PC-3 (cell line): ENCODE results near the gene HNF1A. TPM values are rescaled to one million over a fixed set of nuclear protein-coding genes. Genes with fewer than 3 reads are reported as not detected.

Experiments
- ATAC-seq: fragments of 200-7000 bp; cut with Tn5 transposase; 2 replicates; pipeline ENCODE4 v1.9.1; 2020; ENCODE audit warnings: mild to moderate bottlenecking, moderate library complexity
- BruUV-seq: library from RNA; stranded (reverse); fragments of 400-500 nt; replicated peaks from 2 replicates; lab custom pipeline; 2021; lab: Mats Ljungman, UMichigan
- CTCF ChIA-PET: fragments of 300-600 bp; sonication (Branson Sonifier 250); formaldehyde crosslinking; loops from one replicate; lab custom pipeline; 2022; ENCODE audit warnings: antibody characterized with exemption; lab: Charles Lee
- POLR2A ChIA-PET: fragments of 300-600 bp; sonication (Branson Sonifier 250); formaldehyde crosslinking; loops from one replicate; lab custom pipeline; 2022; ENCODE audit warnings: antibody characterized with exemption; ENCODE audit not compliant: unreplicated experiment; lab: Charles Lee
- DNase-seq: peaks from one replicate; pipeline ENCODE4 v3.0.0-alpha.2; 2015
- H2AFZ ChIP-seq: fragments of 300-600 bp; sonication (generic); 2 replicates; pipeline ENCODE4 v1.6.0; 2016; ENCODE audit warnings: antibody characterized with exemption, low read length
- H3F3A ChIP-seq: fragments of 300-600 bp; sonication (generic); one replicate; pipeline ENCODE4 v1.6.0; 2017; ENCODE audit warnings: antibody characterized with exemption, low read length, control low read depth, mild to moderate bottlenecking; ENCODE audit not compliant: unreplicated experiment
- H3K27ac ChIP-seq: fragments of 300-600 bp; sonication (generic); 2 replicates; pipeline ENCODE4 v1.5.1; 2016; ENCODE audit warnings: mild to moderate bottlenecking, low read length
- H3K27me3 ChIP-seq: fragments of 300-600 bp; sonication (generic); 2 replicates; pipeline ENCODE4 v1.6.1; 2016; ENCODE audit warnings: low read length, mixed read lengths
- H3K36me3 ChIP-seq: fragments of 300-600 bp; sonication (generic); 2 replicates; pipeline ENCODE4 v1.6.1; 2016; ENCODE audit warnings: low read depth, mixed run types, low read length, mixed read lengths
- H3K4me1 ChIP-seq: fragments of 300-600 bp; sonication (generic); 2 replicates; pipeline ENCODE4 v1.5.1; 2016; ENCODE audit warnings: low read length; ENCODE audit not compliant: insufficient read depth
- H3K4me2 ChIP-seq: fragments of 300-600 bp; sonication (generic); 2 replicates; pipeline ENCODE4 v1.6.0; 2016; ENCODE audit warnings: low read length
- H3K4me3 ChIP-seq: fragments of 300-600 bp; sonication (generic); 2 replicates; pipeline ENCODE4 v1.5.1; 2016; ENCODE audit warnings: mild to moderate bottlenecking, low read length, mixed read lengths
- H3K79me2 ChIP-seq: fragments of 300-600 bp; sonication (generic); 2 replicates; pipeline ENCODE4 v1.6.1; 2017; ENCODE audit warnings: low read length, mixed read lengths
- H3K9ac ChIP-seq: fragments of 300-600 bp; sonication (generic); 2 replicates; pipeline ENCODE4 v1.6.0; 2016; ENCODE audit warnings: mild to moderate bottlenecking, low read length
- H3K9me2 ChIP-seq: fragments of 300-600 bp; sonication (generic); replicated peaks from 2 replicates; pipeline ENCODE4 v1.6.1; 2016; ENCODE audit warnings: mixed run types, low read length, mixed read lengths
- H3K9me3 ChIP-seq: fragments of 300-600 bp; sonication (generic); 2 replicates; pipeline ENCODE4 v1.6.1; 2016; ENCODE audit warnings: low read length, mixed read lengths
- H4K20me1 ChIP-seq: fragments of 300-600 bp; sonication (generic); 2 replicates; pipeline ENCODE4 v1.6.1; 2016; ENCODE audit warnings: low read length, mixed read lengths
- EZH2 ChIP-seq: fragments of 300-600 bp; sonication (generic); IDR thresholded peaks from one replicate; pipeline ENCODE4 v1.6.1; 2017; ENCODE audit warnings: antibody characterized with exemption, mild to moderate bottlenecking, low read length; ENCODE audit not compliant: unreplicated experiment
- EZH2phosphoT487 ChIP-seq: fragments of 300-600 bp; sonication (generic); IDR thresholded peaks from 2 replicates; pipeline ENCODE4 v1.6.1; 2018; ENCODE audit warnings: mild to moderate bottlenecking, antibody characterized with exemption, low read length, borderline replicate concordance
- intact Hi-C: fragments of 100-400 bp; cut with micrococcal nuclease; formaldehyde crosslinking; loops from 2 replicates; pipeline ENCODE4 v1.9.0; 2023
- total RNA-seq: library from RNA; depleted of rRNA; stranded (reverse); fragments of >200 nt; gene quantifications from 2 replicates; pipeline ENCODE4 v1.2.3, GENCODE V29; 2014
- TF ChIP-seq, protein P1 (sequence below): fragments of 300-600 bp; sonication (generic); conservative IDR thresholded peaks from 2 replicates; pipeline ENCODE4 v1.5.1; 2017; ENCODE audit warnings: antibody characterized with exemption, low read depth, mild to moderate bottlenecking, low read length

HNF1A gene
- total RNA-seq, 1 experiment from 2014 or later = not detected

- Histone ChIP-seq H3K27ac (no peak overlapping the region), H3K79me2 (no peaks in the 10 kb centered on the region), H3K4me2 (no peak overlapping the region), H3K9ac (no peak overlapping the region), H3K4me1 (no peaks in the 10 kb centered on the region), H2AFZ (no peak overlapping the region), H3K27me3 (no peaks in the 10 kb centered on the region), H3K9me2 (no peaks in the 10 kb centered on the region), H4K20me1 (no peaks in the 10 kb centered on the region), H3K9me3 (no peaks in the 10 kb centered on the region), H3F3A (no peaks in the 10 kb centered on the region), H3K36me3 (no peaks in the 10 kb centered on the region), H3K4me3 (no peak overlapping the region)
- TF ChIP-seq EZH2 (no peak), EZH2phosphoT487 (no peak)
- TF ChIP-seq, protein P1, sequence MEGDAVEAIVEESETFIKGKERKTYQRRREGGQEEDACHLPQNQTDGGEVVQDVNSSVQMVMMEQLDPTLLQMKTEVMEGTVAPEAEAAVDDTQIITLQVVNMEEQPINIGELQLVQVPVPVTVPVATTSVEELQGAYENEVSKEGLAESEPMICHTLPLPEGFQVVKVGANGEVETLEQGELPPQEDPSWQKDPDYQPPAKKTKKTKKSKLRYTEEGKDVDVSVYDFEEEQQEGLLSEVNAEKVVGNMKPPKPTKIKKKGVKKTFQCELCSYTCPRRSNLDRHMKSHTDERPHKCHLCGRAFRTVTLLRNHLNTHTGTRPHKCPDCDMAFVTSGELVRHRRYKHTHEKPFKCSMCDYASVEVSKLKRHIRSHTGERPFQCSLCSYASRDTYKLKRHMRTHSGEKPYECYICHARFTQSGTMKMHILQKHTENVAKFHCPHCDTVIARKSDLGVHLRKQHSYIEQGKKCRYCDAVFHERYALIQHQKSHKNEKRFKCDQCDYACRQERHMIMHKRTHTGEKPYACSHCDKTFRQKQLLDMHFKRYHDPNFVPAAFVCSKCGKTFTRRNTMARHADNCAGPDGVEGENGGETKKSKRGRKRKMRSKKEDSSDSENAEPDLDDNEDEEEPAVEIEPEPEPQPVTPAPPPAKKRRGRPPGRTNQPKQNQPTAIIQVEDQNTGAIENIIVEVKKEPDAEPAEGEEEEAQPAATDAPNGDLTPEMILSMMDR = no peak
- ATAC-seq (no peak), DNase-seq (no peak)
- ChIA-PET CTCF (no interaction called here), POLR2A (no interaction called here)
- intact Hi-C loops = no loop called here
- BruUV-seq = no TSS peak
These were observed 36.9 kb upstream of the HNF1A start for GRCh38 chr12:120941412-120941811.

DNA sequence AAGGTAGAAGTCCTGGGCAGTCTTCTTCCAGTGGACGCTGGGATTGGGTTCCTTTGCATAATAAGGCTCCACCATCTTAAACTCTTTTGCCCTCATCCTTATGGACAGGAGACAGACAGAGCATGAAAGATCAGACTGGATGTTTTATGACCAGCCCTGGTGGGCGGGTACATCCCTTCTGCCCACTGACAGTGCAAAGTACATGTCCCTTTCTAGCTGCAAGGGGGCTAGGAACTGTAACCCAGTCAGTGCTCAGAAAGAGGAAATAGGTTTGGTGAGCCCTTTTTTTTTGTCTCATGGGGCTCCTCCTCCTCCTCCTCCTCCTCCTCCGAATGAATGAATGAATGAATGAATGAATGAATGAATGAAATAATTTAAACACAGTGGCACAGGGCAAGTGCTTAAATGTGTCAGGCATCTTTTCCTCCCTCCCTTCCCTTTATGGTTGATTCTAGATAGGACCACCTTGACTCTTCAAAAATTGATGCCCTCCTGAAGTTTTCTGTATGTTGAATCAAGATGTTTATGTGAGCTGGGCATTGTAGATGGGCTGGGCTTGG is 36.4 kb upstream of the HNF1A start:
- no peaks in the 10 kb centered on the region for H3K79me2 ChIP-seq
- no TSS peak for BruUV-seq
- no peak for TF ChIP-seq EZH2phosphoT487
- TF ChIP-seq EZH2 = no peak
- TF ChIP-seq, protein P1 = no peak
- intact Hi-C loops = no loop called here
- no peaks in the 10 kb centered on the region for H4K20me1 ChIP-seq
- CTCF ChIA-PET = no interaction called here
- H3K4me2 ChIP-seq = no peak overlapping the region
- no peaks in the 10 kb centered on the region for H3K36me3 ChIP-seq
- no peak overlapping the region for H2AFZ ChIP-seq
- no peak overlapping the region for H3K27ac ChIP-seq
- no peaks in the 10 kb centered on the region for H3K9me3 ChIP-seq
- no peaks in the 10 kb centered on the region for H3K27me3 ChIP-seq
- no peak for DNase-seq
- H3K4me1 ChIP-seq = no peaks in the 10 kb centered on the region
- no peak for ATAC-seq
- no peak overlapping the region for H3K9ac ChIP-seq
- H3K9me2 ChIP-seq = no peaks in the 10 kb centered on the region
- POLR2A ChIA-PET = no interaction called here
- no peaks in the 10 kb centered on the region for H3F3A ChIP-seq
- H3K4me3 ChIP-seq = no peak overlapping the region

DNA sequence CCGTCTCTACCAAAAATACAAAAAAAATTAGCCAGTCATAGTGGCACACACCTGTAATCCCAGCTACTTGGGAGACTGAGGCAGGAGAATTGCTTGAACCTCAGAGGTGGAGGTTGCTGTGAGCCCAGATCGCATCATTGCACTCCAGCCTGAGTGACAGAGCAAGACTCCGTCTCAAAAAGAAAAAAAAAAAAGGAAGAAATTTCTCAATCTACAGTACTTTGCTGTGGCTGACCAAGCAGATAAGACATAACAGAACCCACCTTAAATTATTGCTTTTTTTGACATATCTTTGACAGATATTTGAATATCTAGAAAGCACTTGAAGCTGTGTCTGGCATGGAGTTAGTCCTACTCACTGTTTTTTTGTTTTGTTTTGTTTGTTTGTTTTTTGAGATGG is 34.9 kb upstream of the HNF1A start:
- Histone ChIP-seq H3K4me1 (no peaks in the 10 kb centered on the region), H3K4me3 (no peak overlapping the region), H3K9ac (no peak overlapping the region), H4K20me1 (no peaks in the 10 kb centered on the region), H3K79me2 (no peaks in the 10 kb centered on the region), H3K4me2 (no peak overlapping the region), H3K27ac (no peak overlapping the region), H3K27me3 (no peaks in the 10 kb centered on the region), H3K9me3 (no peaks in the 10 kb centered on the region), H3F3A (no peaks in the 10 kb centered on the region), H3K36me3 (no peaks in the 10 kb centered on the region), H2AFZ (no peak overlapping the region), H3K9me2 (no peaks in the 10 kb centered on the region)
- no TSS peak for BruUV-seq
- CTCF ChIA-PET = interaction anchor here (0.7 to 1.2 kb wide), 2 partner anchors 12 to 28 kb away, joined by 3 to 12 read pairs; no protein-coding TSS in a partner anchor
- POLR2A ChIA-PET = no interaction called here
- TF ChIP-seq, protein P1 = no peak
- TF ChIP-seq EZH2 (no peak), EZH2phosphoT487 (no peak)
- ATAC-seq = no peak
- intact Hi-C loops = no loop called here
- no peak for DNase-seq
